ENCODE data around the gene PTPN4. TPM values are rescaled to one million over a fixed set of nuclear protein-coding genes. Genes with fewer than 3 reads are reported as not detected.
A peak's percentile ranks its signal among the peaks of the same experiment; 100 is the strongest.

The PTPN4 gene
- total and polyA plus RNA-seq, 11 donors: 3.6 to 49.0 (median 43.0) TPM

GRCh38 chr2:119721904-119722303 is 37.8 kb upstream of the PTPN4 start:
- DNase-seq (no peak), ATAC-seq (no peak)
- TF ChIP-seq CTCF (IDR thresholded peaks at IDR 0.05): no peak
- no peak for TF ChIP-seq POLR2A (IDR thresholded peaks at IDR 0.05)
- Histone ChIP-seq H3K4me3 (no peak overlapping the region), H3K9me3 (no peaks in the 10 kb centered on the region), H3K27ac (peak overlapping the region in 5 of 12 donors; percentile 5 to 45 (median 28)), H3K36me3 (no peaks in the 10 kb centered on the region), H3K27me3 (no peaks in the 10 kb centered on the region), H3K4me1 (peaks cover 0 to 7% (median 0%) of the 10 kb centered on the region in 12 donors)
- WGBS, 4 donors: 84 to 90% (median 86%) methylated on average over 4 of the region's 4 CpGs
- intact Hi-C loops (cut with DNase I): no loop called here

- no peak overlapping the region for H3K4me3 ChIP-seq
- H3K27me3 ChIP-seq: no peaks in the 10 kb centered on the region
- H3K4me1 ChIP-seq: peaks cover 0 to 7% (median 0%) of the 10 kb centered on the region in 12 donors
- H3K36me3 ChIP-seq: no peaks in the 10 kb centered on the region
- TF ChIP-seq POLR2A (IDR thresholded peaks at IDR 0.05) (no peak), CTCF (IDR thresholded peaks at IDR 0.05) (no peak)
- WGBS, 4 donors: 78 to 83% (median 80%) methylated on average over 8 of the region's 8 CpGs
- intact Hi-C loops (cut with DNase I): no loop called here
- H3K9me3 ChIP-seq: no peaks in the 10 kb centered on the region
- ATAC-seq: no peak
- no peak overlapping the region for H3K27ac ChIP-seq
- DNase-seq: no peak
These were observed 36.5 kb upstream of the PTPN4 start for GRCh38 chr2:119723186-119723585.

- Histone ChIP-seq H3K9me3 (no peaks in the 10 kb centered on the region), H3K4me1 (peaks cover 0 to 7% (median 0%) of the 10 kb centered on the region in 12 donors), H3K4me3 (no peak overlapping the region), H3K27me3 (no peaks in the 10 kb centered on the region), H3K27ac (no peak overlapping the region), H3K36me3 (no peaks in the 10 kb centered on the region)
- TF ChIP-seq POLR2A (IDR thresholded peaks at IDR 0.05) (no peak), CTCF (IDR thresholded peaks at IDR 0.05) (no peak)
- no peak for DNase-seq
- WGBS, 4 donors: 81 to 88% (median 85%) methylated on average over 10 of the region's 10 CpGs
- no peak for ATAC-seq
- intact Hi-C loops (cut with DNase I): no loop called here
These were observed 35.8 kb upstream of the PTPN4 start for GRCh38 chr2:119723784-119724467.

- TF ChIP-seq CTCF (IDR thresholded peaks at IDR 0.05) (no peak), POLR2A (IDR thresholded peaks at IDR 0.05) (no peak)
- ATAC-seq (no peak), DNase-seq (no peak)
- no peaks in the 10 kb centered on the region for H3K9me3 ChIP-seq
- 83 to 91% (median 89%) methylated on average over 10 of the region's 10 CpGs for WGBS, 4 donors
- H3K4me3 ChIP-seq: no peak overlapping the region
- intact Hi-C loops (cut with DNase I): no loop called here
- no peaks in the 10 kb centered on the region for H3K27me3 ChIP-seq
- peaks cover 0 to 7% (median 0%) of the 10 kb centered on the region in 12 donors for H3K4me1 ChIP-seq
- H3K36me3 ChIP-seq: no peaks in the 10 kb centered on the region
- H3K27ac ChIP-seq: no peak overlapping the region
These were observed 34.9 kb upstream of the PTPN4 start for GRCh38 chr2:119724656-119725485.
